ENCODE measurements around the gene CCDC7.
"Not testable (repeated sequence)": the region's sequence is repeated elsewhere in the genome, so short reads cannot be mapped to it uniquely, and the experiment has no call there.

CCDC7 gene

GRCh38 chr10:32890444-32890843 lies 444.5 kb downstream of the CCDC7 start:
- DNase-seq, result no peak

DNA sequence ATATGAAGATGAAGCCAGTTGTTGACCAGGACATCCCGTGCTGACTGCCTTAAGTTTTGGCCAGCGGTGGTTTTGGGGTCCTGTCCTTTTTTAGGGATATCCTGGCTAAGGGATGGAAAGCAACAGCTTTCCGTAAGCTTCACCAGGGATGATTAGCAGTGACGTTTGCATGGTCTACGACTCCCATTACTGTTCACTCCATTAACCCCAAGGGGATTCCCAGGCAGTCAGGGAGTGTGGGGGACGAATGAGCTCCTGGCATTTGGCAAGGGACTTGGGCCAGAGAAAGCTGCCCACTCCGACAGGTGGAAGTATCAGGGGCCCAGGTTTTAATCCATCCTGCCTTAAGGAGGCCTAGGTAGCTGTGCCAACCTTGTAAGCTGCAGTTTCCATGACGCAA lies 445.3 kb downstream of the CCDC7 start:
- DNase-seq, result no peak

DNA sequence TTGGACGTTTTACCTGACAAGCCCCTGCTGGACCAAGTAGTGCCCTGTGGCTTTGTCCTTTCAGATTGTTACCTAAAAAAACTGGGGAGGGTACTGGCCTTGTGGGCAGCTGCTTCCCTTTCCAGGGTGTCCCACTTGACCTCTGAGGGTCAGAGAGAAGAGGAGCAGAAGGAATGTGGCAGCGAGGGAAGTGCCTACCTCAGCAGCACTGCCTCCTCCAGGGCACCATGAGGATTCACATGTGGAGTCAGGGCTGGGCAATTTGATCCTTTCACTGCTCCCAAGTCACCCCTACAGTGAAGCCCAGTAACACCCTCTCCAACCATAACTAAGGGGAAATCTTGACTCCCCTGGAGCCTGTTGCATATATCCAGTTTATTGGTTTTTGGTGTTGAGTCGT lies 447.5 kb downstream of the CCDC7 start:
- no peak for DNase-seq

DNA sequence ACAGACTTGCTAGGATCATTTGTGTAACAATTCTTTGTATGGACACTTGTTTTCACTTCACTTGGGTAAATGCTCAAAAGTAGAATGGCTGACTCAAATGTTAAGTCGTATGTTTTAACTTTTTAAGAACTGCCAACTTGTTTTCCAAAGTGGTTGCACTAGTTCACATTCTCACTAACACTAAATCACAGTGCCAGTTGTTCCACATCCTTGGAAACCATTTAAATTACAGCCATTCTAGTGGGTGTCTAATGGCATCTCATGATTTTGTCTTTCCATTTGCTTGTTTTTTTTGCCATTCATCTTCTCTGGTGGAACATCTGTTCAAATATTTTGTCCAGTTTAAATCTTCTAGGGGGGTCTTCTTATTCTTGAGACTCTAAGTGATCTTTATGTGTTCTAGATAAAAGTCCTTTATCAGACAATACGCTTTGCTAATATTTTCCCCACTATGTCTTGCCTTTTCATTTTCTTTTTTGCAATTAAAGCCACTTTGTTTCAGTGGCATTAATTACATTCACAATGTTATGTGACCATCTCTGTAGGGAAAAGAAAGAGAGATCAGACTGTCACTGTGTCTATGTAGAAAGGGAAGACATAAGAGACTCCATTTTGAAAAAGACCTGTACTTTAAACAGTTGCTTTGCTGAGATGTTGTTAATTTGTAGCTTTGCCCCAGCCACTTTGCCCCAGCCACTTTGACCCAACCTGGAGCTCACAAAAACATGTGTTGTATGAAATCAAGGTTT lies 448.1 kb downstream of the CCDC7 start:
- no peak for DNase-seq

DNA sequence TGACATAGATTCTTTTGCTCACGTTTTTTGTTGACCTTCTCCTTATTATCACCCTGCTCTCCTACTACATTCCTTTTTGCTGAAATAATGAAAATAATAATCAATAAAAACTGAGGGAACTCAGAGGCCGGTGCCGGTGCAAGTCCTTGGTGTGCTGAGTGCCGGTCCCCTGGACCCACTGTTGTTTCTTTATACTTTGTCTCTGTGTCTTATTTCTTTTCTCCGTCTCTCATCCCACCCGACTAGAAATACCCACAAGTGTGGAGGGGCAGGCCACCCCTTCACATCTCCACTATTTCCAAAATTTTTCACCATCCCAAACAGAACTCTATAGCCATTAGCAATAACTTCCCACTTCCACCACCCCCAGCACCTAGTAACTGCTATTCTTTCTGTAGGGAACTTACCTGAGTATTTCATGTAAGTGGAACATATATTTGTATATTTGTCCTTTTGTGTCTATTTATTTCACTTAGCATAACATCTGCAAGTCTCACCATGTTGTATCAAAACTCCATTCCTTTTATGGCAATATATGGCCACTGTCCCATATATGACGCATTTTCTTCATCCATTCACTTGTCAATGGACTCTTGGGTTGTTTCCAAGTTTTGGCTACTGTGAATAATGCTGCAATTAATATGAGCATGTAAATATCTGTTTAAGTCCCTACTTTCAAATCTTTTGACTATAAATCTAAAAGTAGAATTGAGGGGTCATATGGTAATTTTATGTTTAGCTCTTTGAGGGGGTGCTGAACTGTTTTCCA lies 449.4 kb downstream of the CCDC7 start:
- not testable (repeated sequence) for DNase-seq

GRCh38 chr10:32901815-32902214 lies 455.9 kb downstream of the CCDC7 start:
- DNase-seq, result no peak

DNA sequence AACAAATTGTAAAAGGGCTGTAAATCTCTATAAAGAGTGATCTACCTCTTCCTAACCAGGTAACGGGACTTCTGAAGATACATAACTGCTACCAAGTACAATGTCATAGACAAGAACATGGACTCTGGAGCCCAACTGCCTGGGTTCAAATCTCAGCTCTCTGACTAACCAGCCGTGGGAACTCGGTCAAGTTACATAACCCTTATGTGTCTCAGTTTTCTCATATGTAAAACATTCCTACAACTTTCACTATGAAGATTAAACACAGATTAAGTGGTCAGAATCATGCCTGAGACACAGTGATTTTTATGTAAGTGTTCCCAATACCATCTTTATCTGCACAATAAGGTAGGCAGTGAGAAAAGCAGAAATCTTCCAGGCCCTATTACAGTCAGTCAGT lies 459.5 kb downstream of the CCDC7 start:
- DNase-seq, result no peak

GRCh38 chr10:32906595-32906994 lies 460.7 kb downstream of the CCDC7 start:
- no peak for DNase-seq

- DNase-seq, result no peak
These were observed 463.5 kb downstream of the CCDC7 start for GRCh38 chr10:32909456-32909855.

DNA sequence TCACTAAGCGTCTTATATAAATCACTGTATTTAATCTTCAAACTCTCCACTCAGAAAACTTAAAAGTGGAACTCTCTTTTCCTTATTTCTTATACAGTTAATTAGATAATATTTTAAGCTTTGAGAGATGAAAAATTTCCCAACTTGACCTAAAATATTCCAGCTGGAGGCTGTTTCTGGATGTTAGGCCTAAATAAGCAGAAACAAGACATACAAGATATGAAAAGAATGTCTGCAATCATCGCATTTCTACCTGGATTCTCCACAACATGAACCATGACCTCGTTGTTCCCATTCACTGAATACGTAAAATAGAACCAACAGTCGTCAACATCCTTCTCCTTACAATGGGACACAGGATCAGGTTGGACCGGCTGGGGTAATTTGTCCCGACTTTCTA lies 464.0 kb downstream of the CCDC7 start:
- not testable (repeated sequence) for DNase-seq

DNA sequence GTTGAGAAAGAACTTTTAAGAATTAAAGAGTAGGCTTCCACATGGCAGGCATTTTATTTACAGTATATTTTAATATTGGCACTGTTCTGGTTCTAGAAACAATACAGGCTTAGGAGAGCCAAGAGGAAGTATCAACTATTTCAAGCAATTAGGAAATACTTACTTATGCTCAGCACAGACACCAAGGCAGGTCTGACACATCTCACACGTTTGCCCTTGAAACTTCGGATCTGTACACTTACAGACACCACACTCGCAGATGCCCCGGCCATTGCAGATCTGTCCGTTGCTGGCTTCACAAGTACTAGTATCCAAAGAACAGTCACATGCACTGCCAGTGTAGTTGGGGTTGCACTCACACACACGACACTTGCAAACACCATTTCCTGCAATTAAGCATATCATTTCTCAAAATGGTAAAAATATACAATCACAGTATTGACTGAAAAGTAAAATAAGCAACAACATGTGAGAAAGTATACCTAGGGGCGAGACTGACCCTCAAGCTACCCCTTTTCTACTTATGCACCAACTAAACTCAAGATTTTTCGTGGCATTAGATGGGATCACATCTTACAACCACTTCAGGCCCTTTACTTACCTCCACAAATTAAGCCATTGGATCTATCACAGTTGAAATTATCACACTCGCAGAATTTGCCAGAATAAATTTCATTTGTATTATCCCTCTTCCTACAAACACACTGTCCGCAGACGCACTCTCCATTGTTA lies 465.5 kb downstream of the CCDC7 start:
- DNase-seq, result no peak

DNA sequence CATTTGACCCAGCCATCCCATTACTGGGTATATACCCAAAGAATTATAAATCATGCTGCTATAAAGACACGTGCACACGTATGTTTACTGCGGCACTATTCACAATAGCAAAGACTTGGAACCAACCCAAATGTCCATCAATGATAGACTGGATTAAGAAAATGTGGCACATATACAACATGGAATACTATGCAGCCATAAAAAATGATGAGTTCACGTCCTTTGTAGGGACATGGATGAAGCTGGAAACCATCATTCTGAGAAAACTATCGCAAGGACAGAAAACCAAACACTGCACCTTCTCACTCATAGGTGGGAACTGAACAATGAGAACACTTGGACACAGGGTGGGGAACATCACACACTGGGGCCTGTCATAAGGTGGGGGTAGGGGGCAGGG lies 471.9 kb downstream of the CCDC7 start:
- DNase-seq, result not testable (repeated sequence)

DNA sequence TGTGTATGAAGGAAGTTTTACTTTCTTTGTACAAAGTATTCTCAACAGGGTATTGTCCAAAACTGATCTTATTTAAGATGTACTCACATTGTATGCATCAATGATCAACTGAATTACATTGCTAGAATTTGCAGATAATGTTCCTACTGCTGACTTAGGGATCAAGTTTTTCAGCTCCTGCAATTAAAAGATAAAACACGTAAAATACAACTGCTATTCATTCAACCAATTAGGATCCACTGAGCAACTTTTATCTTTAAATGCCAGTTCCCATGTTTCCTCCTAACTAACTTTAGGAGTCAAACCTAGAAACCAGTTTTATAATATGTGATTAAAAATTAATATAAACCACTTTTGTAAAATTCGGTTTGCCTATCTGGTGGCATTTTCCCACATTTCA lies 476.2 kb downstream of the CCDC7 start:
- no peak for DNase-seq

DNA sequence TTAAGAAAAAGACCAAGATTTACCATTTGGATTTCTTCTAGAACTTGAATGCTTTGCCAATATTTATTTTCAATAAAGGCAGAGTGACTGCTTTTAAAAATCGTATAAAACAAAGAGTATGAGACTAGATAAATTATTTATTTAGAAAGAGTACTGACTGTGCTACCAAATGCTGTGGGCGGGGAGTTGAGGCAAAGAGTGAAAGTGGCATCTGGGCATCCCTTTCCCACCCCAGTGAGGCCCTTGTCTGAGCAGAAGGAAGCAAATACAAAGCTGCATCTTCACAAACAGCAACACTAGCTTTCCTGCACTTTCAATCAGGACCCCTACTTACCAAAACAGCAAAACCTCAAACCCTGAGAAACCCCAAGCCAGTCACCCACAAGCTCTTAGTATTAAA lies 477.2 kb downstream of the CCDC7 start:
- no peak for DNase-seq

GRCh38 chr10:32923849-32924248 lies 477.9 kb downstream of the CCDC7 start:
- no peak for DNase-seq
